ENCODE measurements around the gene UGT1A9. TPM values are rescaled to one million over a fixed set of nuclear protein-coding genes. Genes with fewer than 3 reads are reported as not detected.
"Not testable (repeated sequence)": the region's sequence is repeated elsewhere in the genome, so short reads cannot be mapped to it uniquely, and the experiment has no call there.

Gene UGT1A9
- total RNA-seq, 4 donors from 2014 or later = not detected

DNA sequence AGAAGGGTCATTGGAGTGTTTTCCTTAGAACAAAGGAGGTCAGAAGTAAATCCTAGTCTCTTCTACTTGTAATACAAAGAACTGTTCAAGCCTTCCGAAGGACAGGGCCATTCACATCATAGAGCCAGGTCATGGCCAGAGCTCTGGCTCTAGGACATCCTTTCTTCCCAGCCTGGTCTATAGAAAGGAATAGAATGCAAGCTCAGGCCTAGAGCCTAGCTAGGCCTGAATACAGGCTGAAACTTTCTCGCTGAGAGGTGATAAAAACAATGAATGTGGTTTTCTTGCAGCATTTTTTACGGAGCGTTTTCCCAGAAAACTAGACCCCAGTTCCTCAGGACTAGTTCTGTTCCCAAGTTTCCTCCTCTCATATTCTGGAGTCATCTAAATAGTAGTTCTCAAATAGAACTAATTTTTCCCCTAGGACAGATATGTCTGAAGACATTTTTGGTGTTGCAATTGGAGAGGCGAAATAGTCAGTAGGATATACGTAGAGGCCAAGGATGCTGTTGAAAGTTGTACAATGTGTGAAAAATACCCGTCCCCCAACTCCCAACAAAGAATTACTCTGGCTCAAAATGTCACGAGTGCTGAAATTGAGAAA lies 27.8 kb downstream of the UGT1A9 start:
- Histone ChIP-seq H3K4me3 (no peak overlapping the region), H3K27me3 (no peaks in the 10 kb centered on the region), H3K4me1 (peaks cover 15% of the 10 kb centered on the region), H3K36me3 (no peaks in the 10 kb centered on the region), H3K27ac (no peak overlapping the region), H3K9me3 (no peaks in the 10 kb centered on the region)
- WGBS = 87% methylated on average over 8 of the region's 8 CpGs
- TF ChIP-seq POLR2A (IDR thresholded peaks at IDR 0.05) (no peak), EP300 (IDR thresholded peaks at IDR 0.05) (no peak), POLR2AphosphoS5 (IDR thresholded peaks at IDR 0.05) (no peak)
- TF ChIP-seq, protein P1, sequence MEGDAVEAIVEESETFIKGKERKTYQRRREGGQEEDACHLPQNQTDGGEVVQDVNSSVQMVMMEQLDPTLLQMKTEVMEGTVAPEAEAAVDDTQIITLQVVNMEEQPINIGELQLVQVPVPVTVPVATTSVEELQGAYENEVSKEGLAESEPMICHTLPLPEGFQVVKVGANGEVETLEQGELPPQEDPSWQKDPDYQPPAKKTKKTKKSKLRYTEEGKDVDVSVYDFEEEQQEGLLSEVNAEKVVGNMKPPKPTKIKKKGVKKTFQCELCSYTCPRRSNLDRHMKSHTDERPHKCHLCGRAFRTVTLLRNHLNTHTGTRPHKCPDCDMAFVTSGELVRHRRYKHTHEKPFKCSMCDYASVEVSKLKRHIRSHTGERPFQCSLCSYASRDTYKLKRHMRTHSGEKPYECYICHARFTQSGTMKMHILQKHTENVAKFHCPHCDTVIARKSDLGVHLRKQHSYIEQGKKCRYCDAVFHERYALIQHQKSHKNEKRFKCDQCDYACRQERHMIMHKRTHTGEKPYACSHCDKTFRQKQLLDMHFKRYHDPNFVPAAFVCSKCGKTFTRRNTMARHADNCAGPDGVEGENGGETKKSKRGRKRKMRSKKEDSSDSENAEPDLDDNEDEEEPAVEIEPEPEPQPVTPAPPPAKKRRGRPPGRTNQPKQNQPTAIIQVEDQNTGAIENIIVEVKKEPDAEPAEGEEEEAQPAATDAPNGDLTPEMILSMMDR (IDR thresholded peaks at IDR 0.05) = no peak
- DNase-seq (ENCODE audit: low spot score in 2 of 2) = no peak

DNA sequence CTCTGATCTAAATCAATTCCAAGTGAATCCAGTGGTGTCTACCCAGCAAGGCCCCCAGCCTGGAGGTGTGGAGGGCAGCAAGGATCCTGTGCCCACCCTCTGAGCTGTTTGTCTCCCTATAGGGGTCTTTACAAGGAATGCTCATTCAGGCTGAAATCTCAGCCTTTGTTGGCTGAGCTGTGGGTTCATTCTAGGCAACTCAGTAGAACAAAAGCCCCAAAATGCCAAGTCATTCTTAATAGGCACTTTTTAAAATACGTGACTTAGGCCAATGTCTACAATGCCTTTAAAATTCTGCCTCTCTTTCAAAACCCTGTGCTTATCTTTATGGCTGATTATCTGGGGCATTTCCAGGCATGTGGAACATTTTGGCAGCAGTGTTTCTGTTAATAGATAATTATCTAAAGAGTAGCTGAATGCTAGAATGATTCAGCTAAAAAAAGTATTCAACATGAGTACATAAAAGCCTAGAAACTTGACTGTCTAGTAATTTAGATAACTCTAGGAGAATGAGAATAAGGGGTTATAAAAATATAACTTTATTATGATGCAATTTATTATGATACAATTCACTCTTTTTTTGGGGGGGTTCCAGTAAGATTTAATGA lies 28.4 kb downstream of the UGT1A9 start:
- no peak overlapping the region for H3K27ac ChIP-seq
- no peak for DNase-seq (ENCODE audit: low spot score in 2 of 2)
- no peaks in the 10 kb centered on the region for H3K36me3 ChIP-seq
- H3K4me3 ChIP-seq = no peak overlapping the region
- peaks cover 15% of the 10 kb centered on the region for H3K4me1 ChIP-seq
- no peak for TF ChIP-seq POLR2AphosphoS5 (IDR thresholded peaks at IDR 0.05)
- TF ChIP-seq, protein P1 (IDR thresholded peaks at IDR 0.05) = no peak
- TF ChIP-seq EP300 (IDR thresholded peaks at IDR 0.05) = no peak
- no peak for TF ChIP-seq POLR2A (IDR thresholded peaks at IDR 0.05)
- no peaks in the 10 kb centered on the region for H3K27me3 ChIP-seq
- 29% methylated on average over 1 of the region's 1 CpG for WGBS
- no peaks in the 10 kb centered on the region for H3K9me3 ChIP-seq

DNA sequence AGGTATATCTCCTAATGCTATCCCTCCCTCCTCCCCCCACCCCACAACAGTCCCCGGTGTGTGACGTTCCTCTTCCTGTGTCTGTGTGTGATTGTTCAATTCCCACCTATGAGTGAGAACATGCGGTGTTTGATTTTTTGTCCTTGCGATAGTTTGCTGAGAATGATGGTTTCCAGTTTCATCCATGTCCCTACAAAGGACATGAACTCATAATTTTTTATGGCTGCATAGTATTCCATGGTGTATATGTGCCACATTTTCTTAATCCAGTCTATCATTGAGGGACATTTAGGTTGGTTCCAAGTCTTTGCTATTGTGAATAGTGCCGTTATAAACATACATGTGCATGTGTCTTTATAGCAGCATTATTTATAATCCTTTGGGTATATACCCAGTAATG lies 29.1 kb downstream of the UGT1A9 start:
- 89% methylated on average over 5 of the region's 5 CpGs for WGBS
- not testable (repeated sequence) for H3K9me3 ChIP-seq; H3K36me3 ChIP-seq; H3K4me3 ChIP-seq; DNase-seq (ENCODE audit: low spot score in 2 of 2); H3K27ac ChIP-seq; H3K27me3 ChIP-seq
- peaks cover 20% of the 10 kb centered on the region for H3K4me1 ChIP-seq

DNA sequence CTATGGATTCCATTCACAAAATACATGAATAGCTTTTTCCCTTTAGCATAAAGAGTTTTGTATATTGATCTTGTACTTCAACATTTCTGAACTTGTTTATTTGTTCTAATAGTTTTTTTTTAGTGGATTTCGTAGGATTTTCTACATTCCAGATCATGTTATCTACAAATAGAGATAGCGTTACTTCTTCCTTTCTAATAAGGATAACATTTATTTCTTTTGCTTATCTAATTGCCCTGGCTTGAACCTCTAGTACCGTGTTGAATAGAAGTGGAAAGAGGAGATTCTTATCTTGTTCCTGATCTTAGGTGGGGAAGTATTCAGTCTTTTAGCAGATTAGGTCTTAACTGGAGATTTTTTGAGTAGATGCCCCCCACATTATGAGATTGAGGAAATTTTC lies 30.5 kb downstream of the UGT1A9 start:
- H3K27ac ChIP-seq = no peak overlapping the region
- TF ChIP-seq POLR2A (IDR thresholded peaks at IDR 0.05) = no peak
- TF ChIP-seq POLR2AphosphoS5 (IDR thresholded peaks at IDR 0.05) = no peak
- no peak for TF ChIP-seq EP300 (IDR thresholded peaks at IDR 0.05)
- TF ChIP-seq, protein P1 (IDR thresholded peaks at IDR 0.05) = no peak
- no peak for DNase-seq (ENCODE audit: low spot score in 2 of 2)
- H3K27me3 ChIP-seq = no peaks in the 10 kb centered on the region
- H3K36me3 ChIP-seq = no peaks in the 10 kb centered on the region
- H3K4me1 ChIP-seq = peaks cover 34% of the 10 kb centered on the region
- WGBS = 55% methylated on average over 3 of the region's 3 CpGs
- no peak overlapping the region for H3K4me3 ChIP-seq
- H3K9me3 ChIP-seq = no peaks in the 10 kb centered on the region

DNA sequence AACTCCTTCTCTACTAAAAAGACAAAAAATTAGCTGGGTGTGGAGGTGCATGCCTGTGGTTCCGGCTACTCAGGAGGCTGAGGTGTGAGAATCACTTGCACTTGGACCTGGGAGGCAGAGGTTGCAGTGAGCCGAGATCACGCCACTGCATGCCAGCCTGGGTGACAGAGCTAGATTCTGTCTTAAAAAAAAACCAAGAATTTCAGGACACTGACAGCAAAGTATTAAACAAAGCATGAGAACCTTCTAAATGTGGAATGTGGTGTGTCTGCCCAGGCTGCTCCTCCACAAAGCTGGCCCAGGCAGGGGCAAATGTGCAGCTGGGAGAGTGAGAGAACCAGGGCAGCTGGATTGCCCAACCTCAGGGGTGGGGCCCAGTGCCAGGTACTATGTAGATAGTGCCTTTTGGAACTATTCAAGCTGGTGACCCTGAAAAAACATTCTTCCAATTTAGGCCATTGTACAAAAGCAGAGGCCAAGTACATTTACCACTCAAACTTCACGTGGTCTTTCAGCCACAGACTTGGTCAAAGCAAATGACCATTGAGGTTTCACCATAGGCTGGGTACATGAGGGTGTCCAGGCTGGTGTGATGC lies 34.3 kb downstream of the UGT1A9 start:
- H3K9me3 ChIP-seq = no peaks in the 10 kb centered on the region
- peaks cover 28% of the 10 kb centered on the region for H3K4me1 ChIP-seq
- peak overlapping the region; percentile 60 for H3K27ac ChIP-seq
- no peaks in the 10 kb centered on the region for H3K27me3 ChIP-seq
- WGBS = 49% methylated on average over 4 of the region's 4 CpGs
- no peak overlapping the region for H3K4me3 ChIP-seq
- TF ChIP-seq POLR2A (IDR thresholded peaks at IDR 0.05) (no peak), EP300 (IDR thresholded peaks at IDR 0.05) (no peak), POLR2AphosphoS5 (IDR thresholded peaks at IDR 0.05) (no peak)
- TF ChIP-seq, protein P1 (IDR thresholded peaks at IDR 0.05) = no peak
- DNase-seq (ENCODE audit: low spot score in 2 of 2) = no peak
- H3K36me3 ChIP-seq = no peaks in the 10 kb centered on the region
